Fibroblast of upper back skin (primary cell): ENCODE data around the gene CCDC61.
A peak's percentile ranks its signal among the peaks of the same experiment; 100 is the strongest.

Source experiments
- DNase-seq: peaks from one replicate; pipeline ENCODE4 v3.0.0-alpha.2; 2013

Gene CCDC61

DNA sequence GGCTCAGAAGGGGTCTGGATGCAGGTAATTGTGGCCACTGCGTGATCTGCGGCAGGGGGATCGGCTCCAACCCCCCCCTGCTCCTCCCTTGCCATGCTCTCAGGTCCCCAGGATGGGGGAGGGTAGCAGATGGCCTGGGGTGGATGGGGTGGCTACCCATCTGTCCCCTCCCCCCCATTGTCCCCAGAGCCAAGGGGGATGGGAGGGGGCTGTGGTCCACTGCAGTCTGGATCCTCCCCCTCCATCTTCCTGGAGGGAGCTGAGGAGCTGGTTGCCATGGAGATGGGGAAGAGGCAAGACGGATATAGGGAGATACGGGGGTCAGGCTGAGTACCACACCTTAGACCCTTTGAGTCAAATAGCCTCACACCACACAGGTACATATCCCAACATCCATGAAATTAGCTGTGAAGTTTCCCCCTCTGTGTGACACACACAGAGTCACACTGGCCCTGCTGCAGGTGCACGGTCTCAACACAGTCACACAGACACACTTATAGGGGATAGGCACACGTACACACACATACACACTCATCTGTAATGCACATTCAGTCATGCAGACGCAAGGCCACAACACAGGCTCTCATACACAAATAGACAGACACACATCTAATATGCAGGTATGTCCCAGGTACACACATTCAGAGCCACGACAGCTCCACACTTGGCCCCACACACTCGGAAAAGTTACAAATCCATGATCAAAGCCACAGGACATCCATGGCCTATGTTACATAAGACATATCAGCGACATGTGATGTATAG, 19.8 kb upstream of the CCDC61 start:
- DNase-seq: no peak

DNA sequence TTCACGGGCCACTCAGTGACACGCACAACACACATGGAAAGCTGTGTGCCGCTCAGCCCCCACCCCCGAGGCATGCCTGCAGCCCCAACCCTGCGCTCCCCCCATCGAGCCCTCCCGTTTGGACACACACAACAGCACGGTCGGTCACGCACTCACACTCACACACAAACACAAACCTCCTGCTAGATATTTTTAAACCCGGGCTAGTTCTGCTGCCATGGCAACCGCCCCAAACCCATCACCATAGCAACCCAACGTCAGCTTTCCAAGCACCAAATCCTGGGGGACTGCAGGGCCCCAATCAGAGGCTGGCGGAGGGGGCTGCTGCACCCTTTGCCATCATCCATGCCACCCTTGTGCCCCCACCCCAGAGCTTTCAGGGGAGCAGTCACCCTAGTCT, 19.1 kb upstream of the CCDC61 start:
- no peak for DNase-seq

DNA sequence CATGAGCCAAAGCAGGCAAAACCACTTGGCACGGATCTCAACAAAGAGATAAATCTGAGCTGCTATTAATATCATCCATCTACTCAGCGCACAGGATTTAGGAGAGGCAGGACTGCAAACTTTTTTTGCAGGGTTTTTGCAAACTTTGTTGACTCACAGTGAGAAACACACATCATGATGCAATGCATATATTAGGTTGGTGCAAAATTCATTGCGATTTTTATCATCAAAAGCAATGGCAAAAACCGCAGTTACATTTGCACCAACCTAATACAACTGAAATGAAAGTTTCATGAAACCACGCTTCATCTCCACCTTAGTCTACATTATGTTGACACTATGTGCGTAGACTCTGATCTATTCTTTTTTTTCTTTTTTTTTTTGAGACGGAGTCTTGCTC, 17.1 kb upstream of the CCDC61 start:
- no peak for DNase-seq

DNA sequence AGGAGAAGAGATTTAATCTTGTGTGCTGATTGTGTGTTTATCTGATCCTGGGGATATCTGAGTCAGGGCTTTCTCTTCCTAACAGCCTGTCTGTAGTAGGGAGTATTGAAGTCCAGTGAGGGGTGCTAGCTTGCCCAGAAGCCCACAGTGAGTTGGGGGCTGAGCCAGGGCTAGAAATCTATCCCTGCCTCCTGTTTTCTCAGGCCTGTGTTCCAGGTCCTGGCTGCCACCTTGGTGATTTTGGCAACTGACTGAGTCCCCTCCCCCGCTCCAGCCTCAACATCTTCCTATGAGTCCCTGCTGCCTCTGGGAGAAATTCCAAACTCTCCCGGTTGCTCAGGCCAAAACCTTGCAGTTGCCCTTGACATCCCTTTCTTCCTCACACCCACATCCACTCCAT, 13.9 kb upstream of the CCDC61 start:
- peak; percentile 25 for DNase-seq

DNA sequence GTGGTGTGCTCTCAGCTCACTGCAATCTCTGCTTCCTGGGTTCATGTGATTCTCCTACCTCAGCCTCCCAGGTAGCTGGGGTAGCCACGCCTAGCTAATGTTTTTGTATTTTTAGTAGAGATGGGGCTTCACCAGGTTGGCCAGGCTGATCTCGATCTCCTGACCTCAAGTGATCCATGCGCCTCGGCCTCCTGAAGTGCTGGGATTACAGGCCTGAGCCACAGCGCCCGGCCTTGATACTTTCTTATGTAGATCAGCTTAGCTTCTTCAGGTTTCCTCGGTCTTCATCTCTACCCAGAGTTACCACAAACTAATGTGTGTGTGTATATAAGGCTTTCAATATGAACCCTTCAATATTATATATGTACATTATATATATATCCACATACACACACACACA, 9.9 kb upstream of the CCDC61 start:
- no peak for DNase-seq

DNA sequence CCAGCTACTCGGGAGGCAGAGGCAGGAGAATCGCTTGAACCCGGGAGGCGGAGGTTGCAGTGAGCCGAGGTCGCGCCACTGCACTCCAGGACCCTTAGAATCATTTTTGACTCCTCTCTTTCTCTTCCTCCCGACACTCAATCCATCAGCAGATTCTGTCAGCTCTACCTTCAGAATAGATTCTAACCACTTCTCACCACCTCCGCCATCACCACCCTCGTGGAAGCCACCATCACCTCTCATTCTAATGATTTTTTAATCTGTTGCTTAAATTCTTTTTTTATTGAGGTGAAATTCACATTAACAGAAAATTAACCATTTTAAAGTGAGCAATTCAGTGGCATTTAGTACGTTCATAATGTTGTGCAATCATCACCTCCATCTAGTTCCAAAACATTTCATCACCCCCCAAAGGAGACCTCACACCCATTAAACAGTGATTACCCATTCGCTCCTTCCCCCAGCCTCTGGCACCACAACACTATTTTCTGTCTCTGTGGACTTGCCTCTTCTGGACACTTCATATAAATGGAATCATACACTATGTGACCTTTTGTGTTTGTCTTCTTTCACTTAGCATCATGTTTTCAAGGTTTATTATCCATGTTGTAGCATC, 5.0 kb upstream of the CCDC61 start:
- no peak for DNase-seq

DNA sequence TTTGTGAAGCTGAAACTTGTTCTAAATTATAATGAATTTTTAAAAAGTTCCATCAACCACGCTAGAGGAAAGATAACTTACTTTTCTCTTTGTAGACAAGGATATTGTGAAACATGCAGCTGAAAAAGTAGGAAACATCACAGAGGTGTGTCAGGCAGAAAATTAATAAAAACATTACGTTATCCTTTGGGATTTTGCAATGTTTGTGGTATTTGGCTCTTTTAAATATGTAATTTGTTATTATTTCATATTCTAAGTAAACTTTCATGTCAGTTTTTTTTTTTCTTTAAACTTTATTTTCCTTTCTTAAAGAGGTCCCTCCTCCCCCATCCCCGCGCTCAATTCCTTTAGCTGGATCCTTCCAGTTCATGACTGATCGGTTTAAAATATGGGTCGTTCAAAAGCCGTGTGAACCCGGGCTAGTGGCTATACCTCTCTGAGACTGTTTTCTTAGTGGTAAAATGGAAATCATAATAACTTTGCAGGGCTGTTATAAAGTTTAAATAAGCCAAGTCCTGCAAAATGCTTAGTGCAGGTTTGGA, 740 bp upstream of the CCDC61 start:
- peak; percentile 22 for DNase-seq

DNA sequence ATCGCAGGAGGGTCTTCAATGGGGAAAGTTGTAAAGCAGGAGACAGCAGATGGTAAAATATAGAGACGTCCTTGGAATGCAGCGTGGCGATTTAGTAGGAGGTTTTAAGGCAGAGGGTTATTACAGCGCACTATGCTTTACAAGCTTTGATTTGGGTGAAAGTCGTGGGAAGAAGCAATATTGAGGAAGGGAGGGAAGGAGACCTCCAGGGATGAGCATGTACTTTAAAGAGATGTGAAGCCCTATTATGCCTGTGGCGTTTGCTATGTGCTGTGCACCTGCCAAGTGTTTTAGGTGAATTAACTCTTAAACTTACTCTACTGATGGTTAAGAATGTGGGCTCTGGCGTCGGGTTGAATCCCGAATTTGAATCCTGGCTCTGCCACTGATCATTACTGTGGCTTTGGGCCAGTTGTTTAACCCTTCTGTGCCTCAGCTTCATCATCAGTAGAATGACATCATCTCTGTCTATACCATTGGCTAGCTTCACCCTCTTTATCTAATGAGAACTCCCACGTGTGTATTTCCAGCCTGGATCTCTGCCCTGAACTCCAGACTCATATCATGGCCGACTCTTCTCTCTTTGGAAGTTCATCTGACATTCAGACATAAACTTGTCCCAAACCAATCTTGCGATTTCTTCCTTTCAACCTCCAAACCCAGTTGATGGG, 583 bp downstream of the CCDC61 start:
- DNase-seq: no peak

DNA sequence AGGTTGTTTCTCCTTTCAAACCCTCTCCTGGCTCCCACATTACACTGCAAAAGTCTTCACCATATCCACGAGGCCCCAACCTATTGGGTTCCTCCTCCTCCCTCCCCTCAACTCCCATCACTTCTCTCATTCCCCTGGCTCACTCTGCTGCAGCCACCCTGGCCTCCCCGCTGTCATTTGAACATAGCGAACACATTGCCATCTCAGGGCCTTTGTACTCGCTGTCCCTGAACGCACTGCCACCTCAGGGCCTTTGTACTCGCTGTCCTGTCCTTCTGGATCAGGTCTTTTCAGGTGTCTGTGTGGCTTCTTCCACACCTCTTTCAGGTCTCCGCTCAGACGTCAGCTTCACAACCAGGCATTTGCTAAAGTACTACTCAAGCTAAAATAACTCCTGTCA, 1.7 kb downstream of the CCDC61 start:
- no peak for DNase-seq

DNA sequence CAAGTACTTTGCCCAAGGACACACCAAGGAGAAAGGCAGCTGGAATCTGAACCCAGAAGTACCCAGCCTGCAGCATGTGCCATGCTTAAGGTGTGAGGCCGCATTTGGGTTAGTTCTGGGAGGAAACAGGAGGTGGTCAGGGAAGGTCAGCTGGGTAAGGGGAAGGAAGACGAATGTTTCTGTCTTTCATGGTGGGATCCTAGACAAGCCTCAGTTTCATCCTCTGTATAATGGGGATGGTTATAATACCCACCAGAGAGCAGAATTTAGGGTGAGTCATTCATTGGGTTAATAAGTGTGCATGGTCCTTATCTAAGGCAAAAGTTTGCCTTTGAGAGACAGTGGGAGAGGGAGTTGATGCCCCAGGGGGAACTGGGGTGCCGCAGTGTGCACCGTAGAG, 3.6 kb downstream of the CCDC61 start:
- DNase-seq: no peak

DNA sequence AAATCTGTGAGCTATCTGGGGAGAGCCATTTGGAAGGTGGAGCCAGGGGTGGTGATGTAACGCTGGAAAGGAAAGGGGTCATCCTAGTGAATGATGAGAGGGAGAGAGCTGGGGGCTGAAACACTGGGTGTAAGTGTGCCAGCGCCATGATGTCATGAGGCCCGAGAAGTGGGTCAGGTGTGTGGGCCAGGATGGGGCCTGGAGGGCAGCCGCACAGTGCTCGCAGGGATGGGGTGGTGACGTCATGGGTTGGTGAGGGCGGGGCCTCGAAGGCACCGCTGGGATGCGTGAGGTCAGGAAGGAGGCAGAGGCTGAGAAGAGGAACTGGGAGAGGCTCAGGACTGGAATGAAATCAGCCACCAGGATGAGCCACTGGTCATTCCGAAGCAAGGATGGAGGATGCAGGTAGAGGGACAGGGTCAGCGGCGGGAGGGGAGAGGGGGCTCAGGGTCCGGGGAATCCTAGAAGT, 4.4 kb downstream of the CCDC61 start:
- peak; percentile 25 for DNase-seq

DNA sequence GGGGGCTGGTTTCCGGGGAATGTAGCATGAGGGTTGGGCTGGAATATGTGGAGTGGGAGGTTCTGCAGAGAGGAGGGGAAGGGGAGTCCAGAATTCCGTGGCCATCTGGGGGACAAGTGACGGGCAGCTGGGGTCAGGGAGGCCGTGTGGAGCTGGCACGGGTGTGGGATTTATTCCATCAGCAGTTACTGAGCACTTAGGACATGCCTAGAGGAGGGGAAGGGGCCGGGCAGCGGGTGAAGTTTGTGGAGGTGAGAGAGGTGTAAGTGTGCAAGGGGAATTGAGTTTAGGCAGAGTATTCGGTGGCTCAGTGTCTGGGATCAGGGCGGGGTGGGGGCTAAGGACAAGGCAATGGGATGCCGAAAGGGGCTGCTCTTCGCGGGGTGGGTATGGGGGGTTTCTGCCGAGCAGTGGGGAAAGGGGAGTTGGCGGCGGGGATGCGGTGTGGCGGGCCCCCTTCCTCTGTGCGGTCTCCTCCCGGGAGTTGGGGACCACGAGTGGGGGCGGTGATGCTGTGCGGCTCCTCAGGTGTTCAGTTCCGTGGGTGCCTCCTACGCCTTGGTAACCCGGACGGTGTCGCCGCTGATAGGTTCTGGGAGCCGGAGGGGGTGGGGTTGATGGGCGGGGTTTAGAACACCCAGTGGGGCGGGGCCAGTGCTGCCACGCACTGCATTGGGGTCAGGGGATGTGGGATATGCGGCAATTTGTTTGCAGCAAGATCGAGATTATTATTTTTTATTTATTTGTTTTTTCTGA, 5.4 kb downstream of the CCDC61 start:
- DNase-seq: no peak

DNA sequence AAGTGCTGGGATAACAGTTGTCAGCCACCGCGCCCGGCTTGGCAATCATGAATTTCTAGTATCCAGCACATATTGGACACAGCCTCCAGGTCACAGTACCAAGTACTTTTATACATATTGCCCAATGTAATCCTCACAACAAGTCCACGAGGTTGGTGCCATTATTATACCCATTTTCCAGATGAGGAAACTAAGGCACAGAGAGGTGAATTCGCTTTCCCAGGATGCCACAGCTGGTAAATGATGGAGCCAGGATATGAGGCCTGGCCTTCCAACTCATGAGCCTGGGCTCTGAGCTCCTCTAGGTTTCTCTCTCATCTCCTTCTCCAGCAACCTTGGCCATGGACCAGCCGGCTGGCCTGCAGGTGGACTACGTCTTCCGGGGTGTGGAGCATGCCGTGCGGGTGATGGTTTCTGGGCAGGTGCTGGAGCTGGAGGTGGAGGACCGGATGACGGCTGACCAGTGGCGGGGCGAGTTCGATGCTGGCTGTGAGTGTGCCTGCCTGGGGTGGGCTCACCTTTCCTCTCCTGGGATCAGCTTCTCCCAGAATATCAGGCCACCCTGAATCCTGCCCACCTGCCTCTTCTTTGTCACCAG, 7.5 kb downstream of the CCDC61 start:
- DNase-seq: no peak

DNA sequence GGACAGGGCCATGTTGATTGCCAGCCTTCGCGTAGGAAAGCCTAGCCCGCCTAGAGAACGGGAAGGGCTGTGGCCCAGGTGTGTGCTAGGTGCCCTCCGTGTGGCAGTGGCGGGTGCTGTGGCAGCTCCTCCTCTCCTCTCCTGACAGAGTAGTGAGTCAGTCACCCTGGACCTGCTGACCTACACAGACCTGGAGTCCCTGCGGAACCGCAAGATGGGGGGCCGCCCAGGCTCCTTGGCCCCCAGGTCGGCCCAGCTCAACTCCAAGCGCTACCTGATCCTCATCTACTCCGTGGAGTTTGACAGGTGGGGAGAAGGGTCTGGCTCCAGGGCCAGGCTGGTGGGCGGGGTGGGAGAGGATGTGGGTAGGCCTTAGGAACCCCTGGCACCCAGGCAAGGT, 11.1 kb downstream of the CCDC61 start:
- no peak for DNase-seq

DNA sequence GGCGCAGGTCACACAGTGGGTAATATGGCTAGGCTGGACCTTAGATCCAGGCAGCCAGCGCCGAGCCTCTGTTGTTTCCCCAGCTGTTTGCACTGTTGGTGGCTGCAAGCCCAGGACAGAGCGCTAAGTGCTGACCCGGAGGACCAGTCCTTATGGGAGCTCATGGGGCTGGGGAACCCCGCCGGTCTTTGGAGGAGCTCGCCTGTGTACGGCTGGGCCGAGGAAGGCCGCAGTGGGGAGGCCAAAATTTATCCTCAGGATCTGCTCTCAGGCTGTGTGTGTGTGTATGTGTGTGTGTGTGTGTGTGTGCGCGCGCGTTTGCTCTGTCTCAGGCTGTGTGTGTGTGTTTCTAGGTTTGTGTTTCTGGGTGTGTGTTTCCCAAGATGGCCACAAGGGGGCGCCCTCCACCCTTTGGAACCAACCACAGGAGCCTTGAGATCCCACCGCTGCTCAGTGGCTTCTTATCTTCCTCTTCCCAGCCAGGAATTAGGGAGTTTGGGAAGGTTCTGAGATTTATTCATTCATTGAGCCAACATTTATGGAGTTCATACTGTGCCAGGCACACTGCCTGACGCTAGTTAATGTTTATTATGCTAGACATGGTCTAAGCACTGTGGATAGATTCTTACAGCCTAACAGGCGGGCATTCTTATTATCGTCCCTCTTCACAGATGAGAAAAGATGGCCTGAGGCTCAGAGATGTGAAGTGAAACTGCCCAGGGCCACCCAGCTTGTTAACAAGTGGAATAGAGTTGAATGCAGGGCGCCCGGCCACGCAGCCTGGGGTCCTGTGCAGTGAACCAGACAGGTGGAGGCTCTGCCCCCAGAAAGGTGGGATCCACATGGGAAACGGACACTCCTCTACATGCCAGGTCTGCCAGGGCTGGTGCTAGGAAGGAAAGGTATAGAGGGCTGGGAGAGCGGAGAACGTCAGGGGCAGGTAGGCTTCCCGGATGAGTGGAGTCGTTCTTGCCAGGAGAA, 14.6 kb downstream of the CCDC61 start:
- DNase-seq: peak; percentile 63

DNA sequence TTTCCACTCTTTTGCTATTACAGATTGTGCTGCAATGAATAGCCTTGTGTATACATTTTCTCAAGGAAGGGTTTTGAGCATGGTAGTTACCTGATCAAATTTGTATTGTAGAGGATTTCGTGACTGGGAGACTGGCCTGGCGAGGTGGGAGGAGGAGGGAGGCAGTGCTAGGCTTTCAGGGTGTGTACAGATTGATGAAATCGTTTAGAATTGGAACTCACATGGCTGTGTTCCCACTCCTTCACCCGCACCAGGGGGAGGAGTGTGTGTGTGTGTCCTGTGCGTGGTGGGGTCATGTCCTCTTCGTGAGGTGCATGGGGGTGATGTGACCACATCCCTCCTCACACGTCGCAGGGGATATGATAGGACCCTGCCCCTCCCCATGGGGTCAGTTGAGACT, 19.3 kb downstream of the CCDC61 start:
- no peak for DNase-seq

DNA sequence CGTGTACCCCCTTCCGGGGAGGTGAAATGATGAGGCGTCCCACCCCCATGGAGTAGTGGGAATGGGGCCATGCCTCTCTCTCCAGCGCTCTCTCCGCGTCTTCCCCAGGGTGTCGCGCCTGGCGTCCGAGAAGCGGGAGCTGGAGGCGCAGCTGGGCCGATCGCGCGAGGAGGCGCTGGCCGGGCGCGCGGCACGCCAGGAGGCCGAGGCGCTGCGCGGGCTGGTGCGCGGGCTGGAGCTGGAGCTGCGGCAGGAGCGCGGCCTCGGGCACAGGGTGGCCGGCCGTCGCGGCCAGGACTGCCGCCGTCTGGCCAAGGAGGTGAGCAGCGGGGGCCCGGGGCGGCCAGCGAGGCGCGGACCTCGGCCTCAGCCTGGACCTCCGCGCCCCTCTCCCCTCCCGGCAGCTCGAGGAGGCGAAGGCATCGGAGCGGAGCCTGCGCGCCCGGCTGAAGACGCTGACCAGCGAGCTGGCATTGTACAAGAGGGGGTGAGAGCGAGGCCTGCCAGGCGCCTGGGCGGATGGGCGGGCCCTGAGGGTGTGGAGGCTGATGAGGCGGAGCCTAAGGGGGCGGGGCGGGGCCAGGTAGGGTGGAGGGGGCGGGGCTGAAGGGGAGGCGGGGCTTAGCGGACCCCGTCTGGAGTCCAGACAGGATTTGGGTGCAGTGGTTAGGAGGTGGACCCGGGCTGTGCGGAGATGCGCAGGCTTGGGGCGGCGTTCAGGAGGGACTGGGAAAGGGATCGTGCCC, 19.8 kb downstream of the CCDC61 start:
- no peak for DNase-seq

DNA sequence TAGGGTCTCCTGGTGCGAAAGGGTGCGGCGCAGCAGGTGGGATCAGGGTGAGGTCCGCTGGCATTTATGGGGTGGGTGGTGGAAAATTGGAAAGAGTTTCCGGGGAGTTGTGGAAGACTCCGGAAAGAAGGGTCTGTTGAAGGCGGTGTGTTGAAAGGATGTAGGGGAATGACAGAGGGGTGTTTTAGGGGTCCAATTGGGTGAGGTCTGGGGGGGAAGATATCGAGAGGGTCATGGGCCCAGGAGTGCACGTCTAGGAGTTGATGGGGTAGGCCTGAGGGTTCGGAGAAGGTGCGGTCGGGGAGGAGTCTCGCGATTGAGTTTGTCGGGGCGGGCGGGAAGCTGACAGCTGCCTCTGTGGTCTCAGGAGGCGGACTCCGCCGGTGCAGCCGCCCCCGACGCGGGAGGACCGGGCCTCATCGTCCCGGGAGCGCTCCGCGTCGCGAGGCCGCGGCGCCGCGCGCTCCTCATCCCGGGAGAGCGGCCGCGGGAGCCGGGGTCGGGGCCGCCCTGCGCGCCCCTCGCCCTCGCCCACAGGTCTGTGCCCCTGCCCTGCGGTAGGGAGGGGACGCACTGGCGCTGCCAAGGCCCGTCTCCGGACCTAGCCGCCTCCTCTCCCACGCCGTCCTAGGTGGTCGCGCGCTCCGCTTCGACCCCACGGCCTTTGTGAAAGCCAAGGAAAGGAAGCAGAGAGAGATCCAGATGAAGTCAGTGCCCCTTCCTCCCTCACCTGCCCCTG, 20.6 kb downstream of the CCDC61 start:
- no peak for DNase-seq

DNA sequence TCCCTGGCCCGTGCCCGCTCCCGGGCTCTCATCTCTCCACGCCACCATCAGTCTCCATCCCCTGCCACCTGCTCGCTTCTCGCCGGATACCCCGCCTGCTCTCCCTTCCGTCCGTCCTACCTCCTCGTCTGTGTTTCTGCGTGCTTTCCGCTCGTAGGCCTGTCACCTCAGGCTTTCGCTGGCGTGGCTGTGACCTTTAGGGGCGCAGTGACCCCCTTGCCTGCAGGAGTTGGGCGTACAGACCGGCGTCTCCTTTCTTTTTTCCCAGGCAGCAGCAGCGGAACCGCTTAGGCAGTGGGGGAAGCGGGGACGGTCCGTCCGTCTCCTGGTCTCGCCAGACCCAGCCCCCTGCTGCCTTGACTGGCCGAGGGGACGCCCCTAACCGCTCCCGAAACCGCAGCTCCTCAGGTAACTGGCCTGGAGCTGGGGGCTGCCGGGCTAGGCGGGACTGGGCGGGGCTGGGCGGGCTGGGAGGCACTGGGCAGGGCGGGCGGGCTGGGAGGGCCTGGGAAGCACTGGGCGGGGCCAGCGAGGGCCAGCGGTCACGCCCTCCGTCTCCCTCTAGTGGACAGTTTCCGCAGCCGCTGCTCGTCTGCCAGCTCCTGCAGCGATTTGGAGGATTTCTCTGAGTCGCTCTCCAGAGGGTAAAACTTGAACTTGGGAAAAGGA, 21.3 kb downstream of the CCDC61 start:
- DNase-seq: peak; percentile 68

DNA sequence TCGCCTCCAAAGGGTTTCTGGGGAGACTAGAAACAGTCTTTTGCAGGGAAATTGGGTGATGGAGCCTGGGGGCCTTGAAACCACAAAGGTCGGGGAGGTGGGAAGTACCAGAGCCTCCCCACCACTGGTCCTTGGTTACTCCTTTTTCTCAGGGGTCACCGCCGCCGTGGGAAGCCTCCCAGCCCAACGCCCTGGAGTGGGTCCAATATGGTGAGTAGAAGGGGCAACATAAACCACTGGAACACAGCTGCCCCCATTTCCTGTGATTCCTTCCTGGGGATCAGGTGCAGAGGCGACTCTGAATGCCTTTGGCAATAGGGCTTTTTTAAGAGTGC, 21.8 kb downstream of the CCDC61 start:
- no peak for DNase-seq
